OCI-LY1 (cell line): ENCODE results near the gene KDM4B.

Source experiments
- CTCF ChIP-seq: fragments of 200-600 bp; sonication (generic), shearing (Covaris generic); IDR thresholded peaks from 2 replicates; pipeline ENCODE4 v1.5.1; 2017; ENCODE audit warnings: mild to moderate bottlenecking, antibody characterized with exemption, low read length, moderate library complexity, mixed read lengths
- EZH2 ChIP-seq: fragments of 200-600 bp; sonication (generic), shearing (Covaris generic); IDR thresholded peaks from 2 replicates; pipeline ENCODE4 v1.8.0; 2017; ENCODE audit warnings: borderline replicate concordance, mixed run types, mild to moderate bottlenecking, antibody characterized with exemption, low read length, moderate library complexity, mixed read lengths

DNA sequence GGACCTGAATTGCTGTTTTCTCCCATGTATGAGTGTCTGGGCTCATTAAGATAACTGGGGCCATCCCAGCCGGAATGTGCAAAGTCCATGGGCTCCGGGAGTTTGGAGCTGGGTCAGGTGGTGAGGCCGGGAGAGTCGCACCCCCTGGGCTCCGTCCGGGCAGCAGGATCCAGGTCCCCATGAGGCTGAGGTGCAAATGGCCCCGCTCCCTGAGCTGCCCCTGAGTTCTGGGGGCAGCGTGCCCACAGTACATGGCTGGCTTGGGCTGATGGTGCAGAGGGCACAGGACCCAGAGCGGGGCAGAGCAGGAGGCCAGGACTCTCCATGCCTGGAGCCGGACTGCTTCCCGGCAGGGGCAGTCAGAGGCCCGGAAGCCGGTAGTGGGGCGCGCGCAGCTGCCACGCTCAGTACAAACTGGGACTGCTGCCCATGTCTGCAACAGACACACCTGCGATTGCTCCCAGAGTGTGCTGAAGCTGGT, 136.0 kb downstream of the KDM4B start:
- TF ChIP-seq CTCF (no peak), EZH2 (no peak)
